Natural killer cell (primary cell): ENCODE measurements around the gene CTIF. TPM values are rescaled to one million over a fixed set of nuclear protein-coding genes. Genes with fewer than 3 reads are reported as not detected.
A peak's percentile ranks its signal among the peaks of the same experiment; 100 is the strongest.

Experiments used
- ATAC-seq, 3 donors: fragments of 150-1000 bp in 2 of 3; fragments of 200-7000 bp in 1 of 3; cut with Tn5 transposase; 1 replicate in 1 of 3; 2 replicates in 2 of 3; pipeline ENCODE4 v1.10.0; 2021; ENCODE audit warnings: mild to moderate bottlenecking in 2 of 3, moderate library complexity in 2 of 3
- DNase-seq, 2 donors: peaks; one replicate each; pipeline versions ENCODE4 v3.0.0 to v3.0.0-alpha.2; 2013 to 2021; ENCODE audit warnings: mixed read lengths in 1 of 2
- H3K27ac ChIP-seq: one replicate; pipeline ENCODE4 v1.5.1; 2013; ENCODE audit warnings: mild to moderate bottlenecking, low read length
- H3K27me3 ChIP-seq: one replicate; pipeline ENCODE4 v1.6.1; 2013; ENCODE audit warnings: low read length; ENCODE audit not compliant: control insufficient read depth, insufficient read depth
- H3K36me3 ChIP-seq: one replicate; pipeline ENCODE4 v1.6.1; 2013; ENCODE audit warnings: low read length; ENCODE audit not compliant: control insufficient read depth, insufficient read depth
- H3K4me1 ChIP-seq: one replicate; pipeline ENCODE4 v1.6.1; 2013; ENCODE audit warnings: low read length; ENCODE audit not compliant: control insufficient read depth, insufficient read depth
- H3K4me3 ChIP-seq: one replicate; pipeline ENCODE4 v1.5.1; 2013; ENCODE audit warnings: low read length
- H3K9me3 ChIP-seq: one replicate; pipeline ENCODE4 v1.6.1; 2013; ENCODE audit warnings: low read length; ENCODE audit not compliant: control insufficient read depth, insufficient read depth
- H3K27ac Mint-ChIP-seq, 2 donors: one replicate each; pipeline ENCODE4 v1.8.0; 2022; ENCODE audit warnings: mild to moderate bottlenecking in 2 of 2, mixed read lengths in 2 of 2, moderate library complexity in 1 of 2
- H3K27me3 Mint-ChIP-seq, 2 donors: one replicate each; pipeline ENCODE4 v1.8.0; 2022; ENCODE audit warnings: low read depth in 2 of 2, mixed read lengths in 2 of 2
- H3K36me3 Mint-ChIP-seq: one replicate; pipeline ENCODE4 v1.8.0; 2022; ENCODE audit warnings: mixed read lengths
- H3K4me1 Mint-ChIP-seq, 2 donors: one replicate each; pipeline ENCODE4 v1.8.0; 2022; ENCODE audit warnings: mixed read lengths in 2 of 2
- H3K4me3 Mint-ChIP-seq: one replicate; pipeline ENCODE4 v1.8.0; 2022; ENCODE audit warnings: mild to moderate bottlenecking, moderate library complexity, mixed read lengths
- H3K9me3 Mint-ChIP-seq, 2 donors: one replicate each; pipeline ENCODE4 v1.8.0; 2022; ENCODE audit warnings: mixed read lengths in 2 of 2
- WGBS: methylation state at CpG from one replicate; pipeline ENCODE4 v1.1.7; 2013; ENCODE audit warnings: missing lambda C conversion rate; ENCODE audit not compliant: insufficient coverage; 5-methylcytosine and 5-hydroxymethylcytosine counted together
- intact Hi-C: fragments of 100-400 bp; cut with micrococcal nuclease; formaldehyde crosslinking; loops from one replicate; pipeline ENCODE4 v1.14.2; 2022
- total RNA-seq, 4 donors: library from RNA; stranded (reverse); fragments of 120-200 nt in 1 of 4; gene quantifications; one replicate each; pipeline versions ENCODE4 v1.2.3 to v1.2.4, GENCODE V29; 2013 to 2022
- TF ChIP-seq, protein P1 (sequence below): fragments of 200-600 bp; IDR thresholded peaks from one replicate; pipeline ENCODE4 v1.8.0; 2022; ENCODE audit warnings: antibody characterized with exemption

CTIF gene
- total RNA-seq, 3 donors from 2014 or later (not counting 1 experiment from before 2014, with no cell fraction given) = 6.9 to 10.2 (median 8.2) TPM

DNA sequence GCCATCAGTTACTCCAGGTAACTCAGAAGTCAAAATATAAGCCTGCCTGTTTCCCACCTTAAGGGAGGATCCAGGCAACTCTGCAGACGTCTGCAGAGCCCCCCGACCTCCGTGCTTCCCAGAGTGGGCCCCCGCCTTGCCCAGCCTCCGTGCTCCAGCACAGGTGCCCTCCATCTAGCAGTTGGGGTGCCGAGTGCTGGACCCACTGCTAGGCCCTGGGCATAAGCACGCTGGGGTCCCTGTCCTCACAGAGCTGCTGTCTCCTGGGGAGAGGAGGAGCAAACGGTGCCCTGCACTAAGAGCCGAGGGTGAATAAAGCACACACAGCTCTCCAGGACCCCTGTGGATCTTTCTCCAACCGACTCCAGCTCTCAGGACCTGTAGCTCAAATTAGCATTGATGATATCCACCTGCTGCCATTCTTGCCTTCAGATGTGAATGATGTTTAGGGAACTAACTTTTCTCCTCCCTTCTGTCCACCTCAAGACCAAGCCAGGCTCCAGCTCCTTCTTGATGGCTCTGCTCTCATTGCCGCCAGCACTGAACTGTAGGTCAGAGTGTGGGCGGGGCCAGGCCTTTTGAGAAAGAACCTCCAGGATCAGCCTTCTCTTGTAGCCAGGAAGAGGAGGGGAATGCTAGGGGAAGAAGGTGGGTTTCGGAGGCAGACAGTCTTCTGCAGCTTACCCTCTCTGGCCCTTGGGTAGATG, 290.8 kb downstream of the CTIF start:
- peaks cover 80 to 91% of the 10 kb centered on the region in 2 donors for H3K4me1 Mint-ChIP-seq
- H3K27me3 Mint-ChIP-seq = no peaks in the 10 kb centered on the region
- TF ChIP-seq, protein P1, sequence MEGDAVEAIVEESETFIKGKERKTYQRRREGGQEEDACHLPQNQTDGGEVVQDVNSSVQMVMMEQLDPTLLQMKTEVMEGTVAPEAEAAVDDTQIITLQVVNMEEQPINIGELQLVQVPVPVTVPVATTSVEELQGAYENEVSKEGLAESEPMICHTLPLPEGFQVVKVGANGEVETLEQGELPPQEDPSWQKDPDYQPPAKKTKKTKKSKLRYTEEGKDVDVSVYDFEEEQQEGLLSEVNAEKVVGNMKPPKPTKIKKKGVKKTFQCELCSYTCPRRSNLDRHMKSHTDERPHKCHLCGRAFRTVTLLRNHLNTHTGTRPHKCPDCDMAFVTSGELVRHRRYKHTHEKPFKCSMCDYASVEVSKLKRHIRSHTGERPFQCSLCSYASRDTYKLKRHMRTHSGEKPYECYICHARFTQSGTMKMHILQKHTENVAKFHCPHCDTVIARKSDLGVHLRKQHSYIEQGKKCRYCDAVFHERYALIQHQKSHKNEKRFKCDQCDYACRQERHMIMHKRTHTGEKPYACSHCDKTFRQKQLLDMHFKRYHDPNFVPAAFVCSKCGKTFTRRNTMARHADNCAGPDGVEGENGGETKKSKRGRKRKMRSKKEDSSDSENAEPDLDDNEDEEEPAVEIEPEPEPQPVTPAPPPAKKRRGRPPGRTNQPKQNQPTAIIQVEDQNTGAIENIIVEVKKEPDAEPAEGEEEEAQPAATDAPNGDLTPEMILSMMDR = no peak
- DNase-seq (peak in 1 of 2 donors; percentile 9), ATAC-seq (no peak)
- no peaks in the 10 kb centered on the region for H3K36me3 Mint-ChIP-seq
- H3K4me3 Mint-ChIP-seq = peak overlapping the region; percentile 59
- Histone ChIP-seq H3K27ac (peak overlapping the region; percentile 7), H3K4me3 (no peak overlapping the region), H3K36me3 (no peaks in the 10 kb centered on the region), H3K4me1 (peaks cover 76% of the 10 kb centered on the region), H3K9me3 (no peaks in the 10 kb centered on the region), H3K27me3 (no peaks in the 10 kb centered on the region)
- intact Hi-C loops = loop anchor here (5.0 to 10.0 kb wide), 3 partner anchors 32 to 985 kb away; partner anchors contain the start of gene ACAA2
- 97% methylated on average over 13 of the region's 13 CpGs for WGBS
- peak overlapping the region; percentile 94 to 100 for H3K27ac Mint-ChIP-seq
- no peaks in the 10 kb centered on the region for H3K9me3 Mint-ChIP-seq

DNA sequence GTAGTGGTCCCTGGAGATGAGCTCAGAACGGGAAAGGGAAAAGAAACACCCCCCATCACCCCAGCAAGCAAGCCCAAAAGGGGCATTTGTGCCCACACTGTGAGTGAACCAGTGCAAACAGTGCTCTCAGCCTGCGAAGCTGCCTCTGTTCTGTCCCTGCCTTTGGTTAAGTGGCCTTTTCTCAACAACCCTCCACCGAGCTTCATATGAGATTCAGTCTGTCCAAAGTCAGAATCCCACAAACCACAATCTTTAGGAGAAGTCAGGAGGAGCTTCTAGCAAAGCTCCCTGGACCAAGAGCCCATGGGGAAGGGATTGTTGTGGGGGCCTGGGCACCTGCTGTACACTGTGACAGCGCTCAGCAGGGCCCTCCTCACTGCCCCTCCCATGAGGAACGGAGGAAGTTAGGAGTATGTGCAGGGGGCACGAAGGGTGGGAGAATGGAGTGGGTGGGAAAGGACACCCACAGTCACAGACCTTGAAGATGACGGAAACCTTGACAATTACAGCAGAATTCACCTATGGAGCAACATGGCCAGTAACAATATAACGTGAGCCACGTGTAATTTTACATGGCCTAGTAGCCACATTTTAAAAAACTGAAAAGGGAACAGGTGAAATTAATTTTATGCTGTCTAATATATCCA, 292.4 kb downstream of the CTIF start:
- H3K36me3 Mint-ChIP-seq = no peaks in the 10 kb centered on the region
- H3K27ac Mint-ChIP-seq = peak overlapping the region; percentile 94 to 100
- intact Hi-C loops = loop anchor here (5.0 to 10.0 kb wide), 3 partner anchors 34 to 984 kb away; partner anchors contain the start of gene ACAA2
- no peak overlapping the region for H3K4me3 ChIP-seq
- DNase-seq = peak in 1 of 2 donors; percentile 10
- peaks cover 78 to 96% of the 10 kb centered on the region in 2 donors for H3K4me1 Mint-ChIP-seq
- no peaks in the 10 kb centered on the region for H3K27me3 ChIP-seq
- H3K4me1 ChIP-seq = peaks cover 92% of the 10 kb centered on the region
- ATAC-seq = no peak
- TF ChIP-seq, protein P1 = no peak
- H3K36me3 ChIP-seq = no peaks in the 10 kb centered on the region
- H3K9me3 Mint-ChIP-seq = no peaks in the 10 kb centered on the region
- no peak overlapping the region for H3K27ac ChIP-seq
- H3K27me3 Mint-ChIP-seq = no peaks in the 10 kb centered on the region
- 86% methylated on average over 7 of the region's 9 CpGs for WGBS
- peak overlapping the region; percentile 95 for H3K4me3 Mint-ChIP-seq
- no peaks in the 10 kb centered on the region for H3K9me3 ChIP-seq

DNA sequence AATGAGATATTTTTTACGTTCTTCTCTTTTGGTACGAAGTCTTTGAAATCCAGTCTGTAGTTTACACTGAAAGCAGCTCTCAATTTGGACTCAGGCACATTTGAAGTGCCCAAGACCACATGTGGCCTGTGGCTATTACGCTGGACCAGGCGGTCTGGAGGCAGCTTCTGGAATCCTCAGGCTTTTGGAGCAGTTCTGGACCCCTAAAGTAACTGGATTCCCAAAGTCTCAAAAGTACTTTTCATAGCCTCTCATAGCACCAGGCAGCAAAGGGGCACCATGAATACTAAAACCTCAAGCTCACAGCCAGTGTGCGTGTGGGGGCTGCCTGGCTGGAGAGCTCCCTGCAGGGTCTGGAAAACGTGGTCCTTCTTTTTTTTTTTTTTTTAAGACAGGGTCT, 293.0 kb downstream of the CTIF start:
- no peak overlapping the region for H3K4me3 ChIP-seq
- intact Hi-C loops = loop anchor here (5.0 to 10.0 kb wide), 3 partner anchors 35 to 983 kb away; partner anchors contain the start of gene ACAA2
- ATAC-seq = no peak
- 99% methylated on average over 6 of the region's 6 CpGs for WGBS
- H3K4me3 Mint-ChIP-seq = peak overlapping the region; percentile 95
- peak overlapping the region; percentile 94 to 100 for H3K27ac Mint-ChIP-seq
- H3K4me1 ChIP-seq = peaks cover 96% of the 10 kb centered on the region
- TF ChIP-seq, protein P1 = no peak
- H3K4me1 Mint-ChIP-seq = peaks cover 72 to 96% of the 10 kb centered on the region in 2 donors
- H3K9me3 Mint-ChIP-seq = no peaks in the 10 kb centered on the region
- no peaks in the 10 kb centered on the region for H3K9me3 ChIP-seq
- H3K36me3 Mint-ChIP-seq = no peaks in the 10 kb centered on the region
- H3K27me3 Mint-ChIP-seq = no peaks in the 10 kb centered on the region
- DNase-seq = peak in 1 of 2 donors; percentile 14
- peak overlapping the region; percentile 97 for H3K27ac ChIP-seq
- no peaks in the 10 kb centered on the region for H3K36me3 ChIP-seq
- H3K27me3 ChIP-seq = no peaks in the 10 kb centered on the region
